HG03432 (cell line): ENCODE results near the gene ZNF283.
"Not testable (repeated sequence)": the region's sequence is repeated elsewhere in the genome, so short reads cannot be mapped to it uniquely, and the experiment has no call there.

ENCODE experiments used
- ATAC-seq: cut with Tn5 transposase; IDR thresholded peaks from one replicate; pipeline ENCODE4 v1.9.1; 2021; ENCODE audit warnings: mild to moderate bottlenecking, moderate library complexity; ENCODE audit not compliant: unreplicated experiment

The ZNF283 gene

GRCh38 chr19:43842007-43842406 lies 14.9 kb downstream of the ZNF283 start:
- no peak for ATAC-seq

GRCh38 chr19:43847246-43847645 lies 20.1 kb downstream of the ZNF283 start:
- no peak for ATAC-seq

GRCh38 chr19:43847884-43848283 lies 20.8 kb downstream of the ZNF283 start:
- no peak for ATAC-seq

GRCh38 chr19:43848821-43849220 lies 21.7 kb downstream of the ZNF283 start:
- no peak for ATAC-seq

- no peak for ATAC-seq
These were observed 31.1 kb downstream of the ZNF283 start for GRCh38 chr19:43858174-43858573.

- not testable (repeated sequence) for ATAC-seq
These were observed 39.8 kb downstream of the ZNF283 start for GRCh38 chr19:43866923-43867322.

GRCh38 chr19:43872547-43873336 lies 45.6 kb downstream of the ZNF283 start:
- ATAC-seq: no peak

GRCh38 chr19:43880483-43880882 lies 53.4 kb downstream of the ZNF283 start:
- ATAC-seq: no peak

GRCh38 chr19:43883864-43884263 lies 56.7 kb downstream of the ZNF283 start, which contains the start of gene ZNF404:
ZNF404 (minus strand) TSS chr19:43883964.
- ATAC-seq: no peak

GRCh38 chr19:43895727-43896308 lies 68.7 kb downstream of the ZNF283 start:
- ATAC-seq: no peak
